Astrocyte (in vitro differentiated cells and primary cell): Measurements from ENCODE around the gene MALL.

Experiments used
- CTCF ChIP-seq: IDR thresholded peaks from 2 replicates; pipeline ENCODE4 v1.5.1; 2011; ENCODE audit warnings: low read depth, mild to moderate bottlenecking, inconsistent platforms, low read length, moderate library complexity; ENCODE audit not compliant: insufficient read depth
- EZH2 ChIP-seq: IDR thresholded peaks from 2 replicates; pipeline ENCODE4 v1.6.1; 2012; ENCODE audit warnings: mild to moderate bottlenecking, low read length, inconsistent platforms; ENCODE audit not compliant: insufficient read depth

- TF ChIP-seq CTCF (no peak), EZH2 (no peak)
Measured at GRCh38 chr2:110146945-110147332, 31.3 kb upstream of the MALL start.
